Erythroblast (primary cell): ENCODE data around the gene AKAP6.

Source experiments
- GATA1 ChIP-seq: IDR thresholded peaks from 2 replicates; pipeline ENCODE4 v1.6.1; 2011; ENCODE audit warnings: low read depth, mild to moderate bottlenecking, control low read depth, low read length, moderate library complexity
- POLR2A ChIP-seq: IDR thresholded peaks from 2 replicates; pipeline ENCODE4 v1.6.1; 2011; ENCODE audit warnings: mild to moderate bottlenecking, low read length

GRCh38 chr14:32611752-32612151, 282.7 kb downstream of the AKAP6 start:
- TF ChIP-seq POLR2A (no peak), GATA1 (no peak)
